GM04503 (cell line): Measurements from ENCODE around the gene TFEB.

Experiments
- DNase-seq: peaks from one replicate; pipeline ENCODE4 v3.0.0-alpha.2; 2012; ENCODE audit warnings: low read depth

Gene TFEB

GRCh38 chr6:41722969-41723529 is 12.4 kb downstream of the TFEB start:
- DNase-seq = no peak

GRCh38 chr6:41721414-41721813 is 14.0 kb downstream of the TFEB start:
- no peak for DNase-seq

GRCh38 chr6:41720783-41721182 is 14.6 kb downstream of the TFEB start:
- no peak for DNase-seq

GRCh38 chr6:41720262-41720620 is 15.2 kb downstream of the TFEB start:
- no peak for DNase-seq

- DNase-seq = no peak
Observed at GRCh38 chr6:41719436-41720261, 15.8 kb downstream of the TFEB start.

- DNase-seq = no peak
Observed at GRCh38 chr6:41718828-41719227, 16.6 kb downstream of the TFEB start.

GRCh38 chr6:41717392-41717736 is 18.0 kb downstream of the TFEB start:
- no peak for DNase-seq

GRCh38 chr6:41716516-41717391 is 18.7 kb downstream of the TFEB start:
- no peak for DNase-seq

GRCh38 chr6:41715795-41716515 is 19.5 kb downstream of the TFEB start:
- no peak for DNase-seq

- no peak for DNase-seq
Observed at GRCh38 chr6:41714556-41715273, 20.7 kb downstream of the TFEB start.

GRCh38 chr6:41713650-41714291 is 21.6 kb downstream of the TFEB start:
- DNase-seq = no peak

- DNase-seq = no peak
Observed at GRCh38 chr6:41713159-41713649, 22.2 kb downstream of the TFEB start.

- DNase-seq = no peak
Observed at GRCh38 chr6:41712651-41713103, 22.7 kb downstream of the TFEB start.

- DNase-seq = no peak
Observed at GRCh38 chr6:41711323-41712038, 23.9 kb downstream of the TFEB start.

GRCh38 chr6:41709375-41709774 is 26.0 kb downstream of the TFEB start:
- DNase-seq = no peak

- no peak for DNase-seq
Observed at GRCh38 chr6:41708856-41709255, 26.6 kb downstream of the TFEB start.

GRCh38 chr6:41707565-41708200 is 27.7 kb downstream of the TFEB start:
- DNase-seq = no peak

- no peak for DNase-seq
Observed at GRCh38 chr6:41706876-41707564, 28.4 kb downstream of the TFEB start.
